IPS DF 19.7 (cell line): ENCODE results near the gene POLD2.

Source experiments
- DNase-seq: peaks from one replicate; pipeline ENCODE4 v3.0.0-alpha.2; 2013; ENCODE audit warnings: low read depth, low spot score

Gene POLD2

DNA sequence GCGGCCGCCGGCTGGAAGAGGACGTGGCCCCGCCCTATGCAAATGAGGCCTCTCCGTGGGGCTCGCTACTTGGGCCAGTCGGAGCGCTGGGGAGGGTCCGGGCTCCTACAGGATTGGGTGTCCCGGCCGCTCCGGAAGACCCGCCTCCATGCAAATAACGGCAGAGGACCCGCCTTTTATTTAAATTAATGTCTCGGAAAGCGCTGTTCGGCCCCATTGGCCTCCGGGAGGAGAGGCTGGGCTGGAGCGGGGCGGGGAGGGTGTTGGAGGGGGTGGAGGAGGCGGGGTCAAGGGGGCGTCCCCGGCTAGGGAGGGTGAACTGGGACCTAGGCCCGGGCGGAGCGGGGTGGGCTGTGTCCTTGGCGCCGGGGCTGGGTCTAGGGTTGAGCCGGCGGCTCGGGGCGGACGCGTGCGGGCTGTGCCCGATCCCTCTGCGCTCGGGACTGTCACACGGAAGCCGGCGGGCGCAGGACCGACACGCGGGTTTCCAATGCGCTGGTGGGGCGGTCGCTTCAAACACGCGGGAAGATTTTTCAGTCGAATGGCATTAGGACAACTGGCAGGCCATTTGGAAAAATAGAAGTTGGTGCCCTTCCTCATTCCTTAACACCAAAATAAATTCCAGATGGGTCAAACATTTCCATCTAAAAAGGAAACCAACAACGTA lies 40.7 kb downstream of the POLD2 start:
- DNase-seq: peak; percentile 89

DNA sequence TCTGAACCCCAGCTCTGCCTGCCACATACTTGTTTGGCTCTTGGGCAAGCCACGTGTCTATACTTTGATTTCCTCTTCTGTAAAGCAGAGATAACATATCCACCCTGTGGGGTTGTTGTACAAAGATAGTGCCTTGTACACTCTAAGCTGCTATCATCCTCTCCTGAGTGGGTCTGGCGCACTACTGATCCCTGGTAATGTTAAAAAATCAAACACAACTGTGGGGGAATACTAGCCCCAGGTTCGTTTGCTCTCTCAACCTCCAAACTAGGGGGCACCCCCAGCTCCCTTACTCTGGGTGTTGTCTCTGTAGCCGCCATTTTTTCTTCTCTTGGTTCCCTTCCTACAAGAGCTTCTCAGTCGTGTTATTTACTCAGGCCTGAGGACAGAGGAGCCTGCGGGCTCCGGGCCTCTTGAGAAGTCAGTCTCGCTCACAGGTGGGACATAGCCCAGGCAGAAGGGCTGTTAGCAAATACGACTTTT lies 42.0 kb downstream of the POLD2 start:
- no peak for DNase-seq

DNA sequence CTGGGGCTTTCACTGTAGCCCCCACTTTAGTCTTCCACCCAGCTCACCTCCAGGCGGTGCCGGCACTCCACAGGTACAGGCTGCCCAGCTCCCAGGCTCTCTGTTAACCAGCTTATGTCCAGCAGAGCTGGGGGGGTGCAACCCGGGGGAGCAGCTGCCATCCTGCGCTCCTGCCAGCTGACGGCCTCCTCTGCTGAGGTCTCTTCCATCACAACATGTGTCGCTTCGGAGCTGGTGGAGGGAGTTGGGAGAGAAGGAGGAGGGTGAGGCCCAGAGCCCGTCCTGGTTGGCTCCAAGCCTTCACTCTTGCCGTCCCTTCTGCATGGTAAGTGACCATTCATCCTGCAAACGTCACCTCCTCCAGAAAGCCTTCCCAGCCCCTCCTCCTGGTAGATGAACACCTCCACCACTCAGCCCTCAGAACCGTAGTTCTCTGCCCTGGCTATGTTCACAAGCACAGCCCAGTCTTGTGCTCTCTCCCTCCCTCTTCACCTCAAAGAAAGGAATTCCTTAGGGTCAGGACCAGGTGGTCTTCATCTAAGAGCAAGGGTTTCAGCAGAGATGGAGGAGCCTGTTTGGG lies 42.6 kb downstream of the POLD2 start:
- no peak for DNase-seq

DNA sequence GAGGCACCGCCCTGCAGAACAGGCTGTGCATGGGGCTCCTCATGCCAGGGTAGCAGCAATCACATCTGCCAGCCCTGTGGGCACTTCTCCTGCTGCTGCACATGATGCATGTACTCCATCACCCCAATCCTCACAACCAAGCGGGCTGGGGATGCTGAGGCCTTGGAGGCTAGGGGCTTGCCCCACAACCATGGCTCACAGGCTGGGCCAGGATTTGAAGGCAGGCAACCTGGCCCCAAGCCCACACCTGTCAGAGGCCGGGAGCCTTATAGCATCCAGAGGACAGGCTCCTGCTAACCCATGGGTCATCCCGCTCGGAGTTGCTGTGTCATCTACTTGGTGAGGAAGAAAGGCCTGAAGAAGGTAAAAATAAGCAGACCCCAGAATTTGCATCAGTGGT lies 43.2 kb downstream of the POLD2 start:
- DNase-seq: no peak

DNA sequence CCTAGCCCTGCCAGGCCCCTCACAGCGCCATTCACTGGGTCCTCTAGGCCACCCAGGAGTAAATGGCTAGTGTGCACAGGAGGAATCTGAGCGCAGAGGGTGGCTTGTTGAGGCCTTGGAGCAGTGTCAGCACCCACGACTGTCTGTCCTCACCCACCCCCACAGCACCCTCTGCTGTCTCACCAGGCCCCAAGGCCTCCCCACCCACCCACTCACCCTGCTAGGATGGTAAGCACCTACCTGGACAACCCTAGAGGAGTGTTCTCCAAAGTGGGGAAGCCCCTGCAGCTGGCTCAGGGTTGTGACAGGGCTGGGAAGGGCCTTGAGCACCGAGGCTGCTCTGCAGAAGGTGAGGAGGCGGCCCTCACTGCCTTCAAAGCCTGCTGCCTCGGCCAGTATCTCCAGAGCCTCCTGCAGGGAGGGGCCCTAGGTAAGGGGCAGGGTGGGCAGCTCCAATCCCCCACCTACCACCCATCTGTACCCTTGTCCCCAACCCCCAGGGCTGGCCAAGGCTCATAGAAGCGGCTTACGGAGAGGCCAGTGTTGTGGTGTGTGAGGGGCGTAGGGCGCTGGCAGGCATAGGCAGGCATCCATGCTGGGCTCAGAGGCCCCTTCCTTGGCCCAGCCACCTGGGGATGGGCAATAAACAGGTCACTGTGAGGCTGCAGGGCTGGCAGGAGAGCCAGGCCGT lies 43.9 kb downstream of the POLD2 start:
- DNase-seq: no peak

DNA sequence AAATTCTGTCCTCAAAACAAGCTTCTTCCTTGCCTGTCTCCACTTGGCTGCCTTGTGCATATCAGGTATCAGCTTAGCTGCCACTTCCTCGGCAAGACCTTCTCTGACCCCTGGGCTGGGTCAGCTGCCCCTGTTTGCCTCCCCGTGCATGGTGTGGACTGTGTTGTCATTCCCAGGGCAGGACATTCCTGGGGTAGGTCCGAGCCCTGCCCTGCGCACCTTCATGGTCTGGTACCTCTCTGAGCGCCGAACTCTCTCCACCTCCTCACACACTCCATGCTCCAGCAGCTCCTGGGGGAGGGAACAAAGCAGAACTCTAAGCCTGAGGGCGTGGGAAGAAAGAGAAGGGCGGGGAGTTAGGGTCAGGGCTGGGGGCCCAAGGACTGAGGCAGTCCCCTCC lies 44.8 kb downstream of the POLD2 start:
- DNase-seq: no peak

DNA sequence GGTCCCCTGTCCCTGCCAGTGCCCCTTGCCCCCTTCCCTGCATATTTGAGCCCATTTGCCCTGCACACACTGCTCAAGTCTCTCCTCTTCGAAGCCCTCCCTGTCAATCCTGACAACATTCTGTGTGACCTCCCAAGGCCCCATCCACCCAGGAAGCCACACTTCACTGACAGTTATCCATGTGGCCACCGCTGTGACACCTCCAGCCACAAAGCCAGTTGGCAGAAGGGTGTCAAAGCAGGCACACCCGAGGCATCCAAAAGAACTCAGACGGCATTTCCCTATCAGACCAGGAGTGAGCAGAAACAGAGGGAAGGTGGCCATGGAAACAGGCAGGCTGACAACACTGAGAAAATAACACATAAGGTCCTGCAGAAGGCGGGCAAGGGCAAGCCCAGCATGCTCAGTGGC lies 45.7 kb downstream of the POLD2 start:
- no peak for DNase-seq

DNA sequence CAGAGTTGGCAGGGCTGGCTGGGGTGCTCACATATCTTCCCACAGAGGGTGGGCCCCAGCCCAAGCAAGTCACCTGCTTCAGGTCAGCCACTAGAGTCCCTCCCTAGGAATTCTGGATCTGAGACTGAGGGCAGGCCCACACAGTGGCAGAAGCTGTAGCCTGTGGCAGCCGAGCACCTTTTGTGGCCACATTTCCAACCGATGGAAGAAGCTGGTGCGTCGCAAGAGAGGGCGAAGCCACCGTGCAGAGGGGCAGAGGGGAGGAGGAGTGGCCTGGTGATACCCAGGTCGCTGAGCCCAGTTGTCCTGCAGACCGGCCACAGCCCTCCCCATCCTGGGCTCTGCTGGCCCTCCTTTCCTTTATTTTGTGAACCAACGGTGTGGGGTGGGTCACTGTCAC lies 46.3 kb downstream of the POLD2 start:
- DNase-seq: no peak

DNA sequence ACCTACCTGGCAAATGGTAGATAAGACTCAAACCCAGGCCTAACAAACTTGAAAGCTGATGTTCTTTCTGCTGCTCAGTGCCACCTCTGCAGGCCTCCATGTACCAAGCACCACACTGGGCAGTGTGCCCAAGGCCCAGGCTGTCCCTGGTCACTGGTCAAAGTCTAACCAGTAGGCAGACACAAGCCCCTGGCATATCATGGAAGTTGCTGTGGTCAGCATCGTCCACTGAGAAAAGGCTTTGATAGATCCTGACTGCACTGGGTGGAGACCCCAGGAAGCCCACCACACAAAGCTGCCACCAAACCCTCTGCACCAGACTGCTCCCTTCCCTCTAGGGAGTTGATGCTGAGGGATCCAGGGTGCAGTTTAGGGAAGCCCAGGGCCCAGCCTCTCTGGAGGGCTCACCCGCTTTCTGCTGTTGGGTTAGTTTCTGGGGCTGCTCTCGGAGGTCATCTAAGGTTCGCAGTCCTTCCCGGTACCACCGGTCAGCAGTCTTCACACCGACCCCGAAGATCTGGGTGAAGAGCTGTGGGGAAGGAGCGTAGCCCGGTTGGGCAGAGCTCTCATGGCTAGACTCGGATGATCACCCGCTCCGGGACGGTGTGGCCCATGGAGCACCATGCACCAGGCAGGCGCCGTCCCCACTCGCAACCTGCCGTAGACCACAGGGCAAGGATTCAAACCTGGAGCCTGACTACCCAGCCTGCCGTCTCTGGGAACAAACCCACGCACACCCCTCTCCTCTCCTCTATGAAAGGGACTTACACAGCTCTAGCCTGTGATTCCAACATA lies 47.0 kb downstream of the POLD2 start:
- no peak for DNase-seq

DNA sequence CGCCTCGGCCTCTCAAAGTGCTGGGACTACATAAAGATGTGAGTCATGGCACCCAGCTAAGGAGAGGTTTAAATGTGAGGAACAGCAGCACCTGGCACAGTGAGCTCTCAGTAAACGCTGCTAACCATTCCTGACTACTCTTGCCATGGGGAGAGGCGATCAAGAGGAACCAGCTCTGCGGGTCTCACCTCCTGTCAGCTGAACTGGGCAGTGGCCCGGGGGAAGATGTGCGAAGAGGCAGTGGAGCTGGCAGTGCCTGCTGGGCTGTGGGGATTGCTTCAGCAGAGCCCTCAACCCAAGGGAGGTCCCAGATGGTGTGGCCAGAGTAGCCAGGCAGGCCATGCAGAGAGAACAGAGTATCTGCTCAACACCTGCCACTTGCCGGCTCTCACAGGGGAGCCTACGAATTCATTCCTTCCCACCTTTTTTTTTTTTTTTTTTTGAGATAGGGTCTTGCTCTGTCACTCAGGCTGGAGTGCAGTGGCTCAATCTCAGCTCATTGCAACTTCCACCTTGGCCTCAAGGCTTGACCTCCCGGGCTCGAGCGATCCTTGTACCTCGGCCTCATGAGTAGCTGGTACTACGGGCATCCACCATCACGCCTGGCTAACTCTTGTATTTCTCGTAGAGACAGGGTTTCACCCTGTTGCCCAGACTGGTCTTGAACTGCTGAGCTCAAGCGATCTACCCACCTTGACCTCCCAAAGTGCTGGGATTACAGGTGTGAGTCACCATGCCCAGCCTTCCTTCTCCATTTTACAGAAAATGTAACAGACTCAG lies 47.9 kb downstream of the POLD2 start:
- DNase-seq: no peak

DNA sequence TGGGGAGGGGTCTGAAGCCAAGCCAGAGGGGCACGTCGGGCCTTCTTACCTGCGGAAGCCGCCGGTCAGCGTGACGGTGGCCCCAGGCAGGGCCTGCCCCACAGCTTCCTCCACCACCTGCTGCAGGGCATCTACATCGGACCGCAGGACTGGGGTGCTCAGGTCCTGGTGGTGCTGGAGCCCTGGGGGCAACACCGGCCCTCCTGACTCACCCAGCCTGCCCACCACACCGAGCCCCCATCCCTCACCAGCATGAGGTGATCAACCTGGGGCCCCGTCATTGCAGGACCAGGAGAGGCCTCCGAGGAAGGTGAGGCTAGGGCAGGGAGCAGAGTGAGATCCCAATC lies 49.0 kb downstream of the POLD2 start:
- DNase-seq: no peak

DNA sequence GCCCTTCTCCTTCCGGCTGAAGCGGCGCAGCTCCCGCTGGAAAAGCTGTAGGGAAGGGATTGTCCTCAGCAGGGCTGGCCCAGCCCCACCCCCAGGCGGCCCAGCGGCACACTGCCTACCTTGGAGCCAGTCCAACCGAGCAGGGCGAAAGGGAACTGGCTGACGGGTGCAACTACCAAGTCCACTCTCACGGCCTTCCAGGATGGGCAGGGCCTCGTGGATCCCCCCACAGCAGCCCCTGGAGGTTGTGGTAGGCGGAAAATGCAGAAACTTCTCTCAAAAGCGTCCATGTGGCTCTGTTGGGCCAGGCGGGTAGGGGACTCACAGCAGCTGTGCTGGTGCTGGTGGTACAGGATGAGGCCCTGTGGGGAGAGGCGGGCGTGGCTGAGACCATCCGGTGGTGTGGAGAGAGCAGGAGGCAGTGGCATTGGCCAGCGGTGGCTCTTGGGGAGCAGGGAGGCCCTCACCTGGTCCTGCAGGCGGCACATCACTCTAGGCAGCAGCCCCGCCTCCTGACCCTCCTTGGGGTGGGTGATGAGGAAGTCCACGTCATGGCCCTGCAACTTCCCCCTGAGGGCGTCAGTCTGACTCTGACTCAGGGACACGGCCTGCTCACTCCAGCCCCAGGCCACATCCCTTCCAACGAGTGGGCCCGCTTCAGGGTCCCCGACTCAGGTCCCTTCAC lies 49.5 kb downstream of the POLD2 start:
- DNase-seq: no peak

DNA sequence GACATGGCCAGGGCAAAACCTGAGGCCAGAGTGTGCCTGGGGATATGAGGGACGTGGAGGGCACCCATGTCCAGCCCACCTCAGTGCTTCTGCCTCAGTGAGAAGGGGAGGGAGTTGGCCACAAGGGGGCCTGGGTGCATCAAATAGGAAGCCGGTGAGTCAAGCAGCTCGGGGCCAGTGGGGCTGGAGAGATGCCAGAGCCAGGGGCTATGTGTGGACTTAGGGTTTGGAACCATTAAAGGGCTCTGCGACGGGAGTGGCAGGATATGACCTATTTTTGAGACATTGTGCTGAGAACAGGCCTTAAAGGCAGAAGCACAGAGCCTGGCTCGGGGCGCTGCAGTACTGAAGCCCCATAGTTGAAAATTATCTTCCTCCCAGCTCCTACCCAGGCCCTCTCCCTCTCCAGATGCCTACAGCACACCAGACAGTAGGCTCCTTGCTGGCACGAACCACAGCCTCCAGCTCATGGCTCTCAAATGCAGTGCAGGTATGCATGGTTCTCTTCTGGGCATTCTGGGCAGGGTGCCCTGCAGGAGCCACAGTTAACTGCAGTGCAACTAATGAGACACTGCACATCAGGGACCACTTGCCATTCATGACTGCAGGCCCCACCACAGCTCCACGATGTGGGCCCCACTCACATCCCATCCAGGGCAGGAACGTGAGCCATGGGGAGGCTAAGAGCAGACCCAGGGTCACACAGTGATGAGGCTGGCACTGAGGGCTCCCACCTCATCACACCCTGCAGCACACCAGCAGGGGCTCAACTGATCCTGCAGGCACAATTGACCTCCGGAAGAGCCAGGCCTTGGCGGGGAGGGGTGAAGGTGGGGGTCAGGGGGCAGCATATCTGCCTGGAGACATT lies 50.8 kb downstream of the POLD2 start:
- no peak for DNase-seq

DNA sequence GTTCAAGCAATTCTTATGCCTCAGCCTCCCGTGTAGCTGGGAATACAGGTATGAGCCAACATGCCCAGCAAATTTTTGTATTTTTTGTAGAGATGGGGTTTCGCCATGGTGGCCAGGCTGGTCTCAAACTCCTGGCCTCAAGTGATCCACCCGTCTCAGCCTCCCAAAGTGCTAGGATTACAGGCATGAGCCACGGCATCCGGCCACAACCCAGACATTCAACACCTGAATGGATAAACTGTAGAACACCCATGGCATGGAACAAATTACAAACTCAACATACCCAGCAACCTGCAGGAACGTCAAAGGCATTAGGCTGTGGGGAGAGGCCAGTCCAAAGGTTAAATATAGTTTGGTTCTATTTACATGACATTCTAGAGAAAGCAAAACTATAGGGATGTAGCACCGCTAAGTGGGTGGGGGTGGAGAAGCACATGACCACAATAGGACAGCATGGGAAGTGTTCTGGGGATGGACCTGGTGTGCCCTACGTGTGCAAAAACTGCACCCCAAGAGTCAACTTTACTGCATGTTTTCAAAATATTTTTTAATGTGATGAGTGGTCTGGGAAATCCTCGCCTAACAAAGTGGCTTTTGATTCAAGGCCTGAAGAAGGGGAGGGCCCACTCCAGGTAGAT lies 51.5 kb downstream of the POLD2 start:
- no peak for DNase-seq

DNA sequence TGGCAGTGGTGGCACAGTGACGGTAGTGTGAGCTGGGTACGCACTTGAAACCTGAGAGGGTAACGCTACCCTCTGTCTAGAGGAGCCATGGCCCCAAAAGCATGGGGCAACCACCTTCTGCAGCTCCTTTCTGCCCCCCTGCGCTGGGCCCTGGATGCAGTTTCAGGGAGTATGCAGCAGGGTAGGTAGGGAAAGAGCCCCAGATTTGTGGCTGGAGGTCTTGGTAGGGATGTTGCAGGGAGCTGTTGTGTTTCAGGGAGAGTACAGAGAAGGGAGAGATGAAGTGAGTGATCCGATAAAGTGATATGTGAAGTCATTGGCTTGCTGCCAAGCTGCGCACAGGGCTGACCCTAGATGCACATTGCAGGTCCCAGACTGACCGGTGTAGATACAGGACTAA lies 55.3 kb downstream of the POLD2 start:
- no peak for DNase-seq

DNA sequence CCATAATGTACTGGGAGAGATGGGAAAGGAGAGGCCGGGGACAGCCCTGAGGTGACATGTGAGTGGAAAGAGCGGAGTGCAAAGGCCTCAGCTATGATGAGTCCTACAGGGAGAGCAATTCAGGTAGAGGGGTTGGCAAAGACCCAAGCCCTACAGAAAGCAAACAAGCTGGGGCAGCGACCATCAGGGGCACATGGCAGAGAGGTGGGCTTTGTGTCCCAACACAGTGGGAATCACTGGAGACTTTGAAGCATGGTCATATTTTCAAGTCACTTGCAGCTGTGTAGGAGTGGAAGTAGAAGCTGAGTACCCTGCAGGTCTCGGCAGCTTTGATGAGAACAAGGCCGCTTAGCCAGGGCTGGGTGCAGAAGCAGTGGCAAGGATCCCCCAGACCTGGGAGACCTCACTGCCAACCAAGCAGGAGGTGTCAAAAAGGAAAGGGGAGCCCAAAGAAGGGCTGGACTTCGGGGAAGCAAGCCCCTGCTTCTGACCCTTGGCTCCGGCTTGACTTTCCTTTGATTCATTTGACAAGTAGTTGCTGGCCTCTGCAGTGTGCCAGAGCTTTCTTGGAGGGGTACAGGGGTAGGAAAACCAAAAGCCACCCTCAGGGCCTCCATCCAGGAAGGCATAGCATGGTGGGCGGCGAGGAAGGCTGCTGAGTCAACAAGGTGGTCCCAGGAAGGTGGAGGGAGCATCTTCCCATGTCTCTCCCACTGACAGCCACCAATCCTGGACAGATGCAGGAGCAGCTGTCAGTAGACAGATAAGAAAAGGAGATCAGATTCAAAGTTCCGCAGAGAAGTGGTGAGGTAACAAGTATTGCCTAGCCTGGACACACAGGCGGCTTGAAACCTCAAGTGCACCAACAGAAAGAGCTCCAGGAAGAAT lies 56.0 kb downstream of the POLD2 start:
- no peak for DNase-seq

DNA sequence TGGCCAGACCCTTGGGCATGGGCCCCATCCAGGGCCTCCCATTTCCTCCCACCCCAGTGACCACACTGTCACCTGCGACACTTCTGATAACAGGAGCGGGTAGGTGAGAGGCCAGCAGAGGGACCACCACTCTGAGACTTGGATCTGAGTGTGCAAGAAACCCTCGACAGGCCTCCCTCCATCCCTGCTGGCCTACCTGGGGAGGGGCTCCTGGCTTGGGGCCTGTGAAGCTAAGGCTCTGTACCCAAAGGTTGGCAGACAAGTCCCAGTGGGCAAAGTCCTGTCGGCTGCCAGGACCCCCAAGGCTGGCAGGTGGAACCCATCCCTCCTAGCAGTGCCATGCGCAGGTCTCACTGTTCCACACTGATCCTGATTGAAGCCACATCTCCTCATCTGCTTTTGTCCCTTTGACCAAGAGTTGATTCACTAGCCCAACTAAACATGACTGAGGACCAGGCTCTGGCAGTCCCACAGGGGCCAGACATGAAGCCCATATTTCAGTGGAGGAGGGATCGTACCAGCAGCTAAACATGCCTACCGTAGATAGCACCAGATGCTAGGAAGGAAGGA lies 56.8 kb downstream of the POLD2 start:
- no peak for DNase-seq

DNA sequence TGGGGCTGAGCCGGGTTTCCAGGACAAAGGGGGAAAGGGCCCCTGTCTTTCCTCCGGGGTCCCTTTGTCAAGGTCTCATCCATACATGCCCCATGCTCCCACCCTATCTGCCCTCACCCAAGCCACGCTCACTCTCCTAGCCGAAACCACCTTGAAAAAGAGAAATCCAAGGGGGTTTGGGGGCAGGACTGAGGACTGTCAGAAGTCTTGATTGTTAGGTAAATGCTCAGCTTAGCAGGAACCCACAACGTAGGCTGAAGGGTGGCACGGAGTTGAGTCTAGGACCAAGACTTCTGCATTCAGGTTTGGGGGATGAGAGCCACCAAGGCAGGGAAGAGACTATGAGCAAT lies 57.3 kb downstream of the POLD2 start:
- no peak for DNase-seq
